Measurements from ENCODE around the gene FSTL3.

Gene FSTL3

DNA sequence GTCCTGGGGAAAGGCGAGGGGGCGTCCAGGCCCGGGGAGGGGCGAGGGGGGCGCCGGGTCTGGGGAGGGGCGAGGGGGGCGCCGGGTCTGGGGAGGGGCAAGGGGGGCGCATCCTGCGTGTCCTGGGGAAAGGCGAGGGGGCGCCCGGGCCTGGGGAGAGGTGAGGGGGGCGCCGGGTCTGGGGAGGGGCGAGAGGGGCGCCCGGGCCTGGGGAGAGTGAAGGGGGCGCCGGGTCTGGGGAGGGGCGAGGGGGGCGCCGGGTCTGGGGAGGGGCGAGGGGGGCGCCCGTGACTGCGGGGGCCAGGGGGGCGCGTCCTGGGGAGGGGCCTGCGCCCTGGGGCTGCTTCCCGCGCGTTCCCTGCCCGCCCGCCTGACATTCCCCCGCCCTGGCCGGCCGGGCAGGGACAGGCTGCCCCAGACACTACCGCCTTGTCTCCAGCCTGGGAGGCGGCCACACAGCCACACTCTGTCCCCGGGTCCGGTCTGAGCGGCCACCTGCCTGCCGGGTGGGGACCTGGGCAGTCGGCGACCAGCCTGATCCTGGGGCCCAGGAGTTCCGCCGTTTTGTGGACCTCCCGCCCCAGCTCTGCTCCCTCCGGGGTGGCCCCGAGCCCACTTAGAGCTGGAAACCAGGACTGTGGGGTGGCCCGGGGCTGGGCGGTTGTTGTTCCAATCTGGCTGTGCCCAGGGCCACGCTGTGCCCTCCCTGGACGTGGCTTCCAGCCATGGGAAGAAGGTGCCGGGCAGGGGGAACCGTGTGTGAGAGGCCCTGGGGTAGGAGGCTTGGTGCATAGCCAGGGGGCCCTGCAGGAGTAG, 44.4 kb downstream of the FSTL3 start:
- in situ Hi-C loops (cut with HindIII; ENCODE audit: low sequenced_read_pairs), result no loop called here
- no peak for DNase-seq (ENCODE audit: low read depth, low spot score)
- H3K4me3 ChIP-seq (ENCODE audit: low read depth, low read length), result no peak overlapping the region

GRCh38 chr19:722553-723101, 46.4 kb downstream of the FSTL3 start:
- no peak overlapping the region for H3K4me3 ChIP-seq (ENCODE audit: low read depth, low read length)
- in situ Hi-C loops (cut with HindIII; ENCODE audit: low sequenced_read_pairs), result no loop called here
- no peak for DNase-seq (ENCODE audit: low read depth, low spot score)
- TF ChIP-seq CTCF (IDR thresholded peaks at IDR 0.05; ENCODE audit: low read depth, low read length), result no peak

More for the DNA sequence above, 44.4 kb downstream of the FSTL3 start:
- no peak for TF ChIP-seq CTCF (IDR thresholded peaks at IDR 0.05; ENCODE audit: low read depth, low read length)

GRCh38 chr19:723247-723646, 47.1 kb downstream of the FSTL3 start:
- DNase-seq (ENCODE audit: low read depth, low spot score), result no peak
- in situ Hi-C loops (cut with HindIII; ENCODE audit: low sequenced_read_pairs), result no loop called here
- TF ChIP-seq CTCF (IDR thresholded peaks at IDR 0.05; ENCODE audit: low read depth, low read length), result no peak
- H3K4me3 ChIP-seq (ENCODE audit: low read depth, low read length), result no peak overlapping the region

- H3K4me3 ChIP-seq (ENCODE audit: low read depth, low read length), result no peak overlapping the region
- no peak for TF ChIP-seq CTCF (IDR thresholded peaks at IDR 0.05; ENCODE audit: low read depth, low read length)
- DNase-seq (ENCODE audit: low read depth, low spot score), result no peak
- in situ Hi-C loops (cut with HindIII; ENCODE audit: low sequenced_read_pairs), result no loop called here
Measured at GRCh38 chr19:723714-724113, 47.5 kb downstream of the FSTL3 start.

GRCh38 chr19:725461-726089, 49.4 kb downstream of the FSTL3 start:
- no peak for DNase-seq (ENCODE audit: low read depth, low spot score)
- H3K4me3 ChIP-seq (ENCODE audit: low read depth, low read length), result no peak overlapping the region
- in situ Hi-C loops (cut with HindIII; ENCODE audit: low sequenced_read_pairs), result no loop called here
- no peak for TF ChIP-seq CTCF (IDR thresholded peaks at IDR 0.05; ENCODE audit: low read depth, low read length)

DNA sequence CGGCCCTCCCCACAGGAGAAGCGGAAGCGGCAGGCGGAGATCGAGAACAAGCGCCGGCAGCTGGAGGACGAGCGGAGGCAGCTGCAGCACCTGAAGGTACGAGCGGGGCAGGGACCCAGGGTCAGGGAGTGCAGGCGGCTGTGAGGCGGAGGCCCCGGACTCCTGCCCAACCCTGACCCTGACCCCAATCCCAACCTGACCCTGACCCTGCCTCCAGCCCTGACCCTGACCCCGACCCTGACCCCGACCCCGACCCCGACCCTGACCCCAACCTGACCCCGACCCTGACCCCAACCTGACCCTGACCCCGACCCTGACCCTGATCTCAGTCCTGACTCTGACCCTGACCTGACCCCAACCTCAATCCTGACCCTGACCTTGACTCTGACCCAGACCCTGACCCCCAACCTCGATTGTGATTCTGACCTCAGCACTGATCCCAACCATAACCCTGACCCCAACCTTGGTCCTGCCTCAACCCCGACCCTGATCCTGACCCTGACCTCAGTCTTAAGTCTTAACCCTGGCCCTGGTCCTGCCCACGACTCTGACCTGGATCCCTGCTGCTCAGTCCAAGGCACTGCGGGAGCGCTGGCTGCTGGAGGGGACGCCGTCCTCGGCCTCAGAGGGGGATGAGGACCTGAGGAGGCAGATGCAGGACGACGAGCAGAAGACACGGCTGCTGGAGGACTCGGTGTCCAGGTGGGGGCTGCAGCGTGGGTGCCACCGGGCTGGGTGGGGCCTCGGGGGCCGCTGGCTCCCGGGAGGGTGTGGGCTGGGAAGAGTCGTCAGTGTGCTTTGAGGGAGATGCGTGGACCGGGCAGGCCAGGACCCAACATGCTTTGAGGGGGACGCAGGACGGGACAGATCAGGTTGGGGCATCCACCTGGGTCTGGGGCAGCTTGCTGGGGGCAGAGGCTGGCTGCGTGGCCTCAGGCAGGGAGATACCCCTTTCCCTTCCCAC, 51.1 kb downstream of the FSTL3 start:
- TF ChIP-seq CTCF (IDR thresholded peaks at IDR 0.05; ENCODE audit: low read depth, low read length), result no peak

More for the DNA sequence above, 51.1 kb downstream of the FSTL3 start:
- in situ Hi-C loops (cut with HindIII; ENCODE audit: low sequenced_read_pairs), result no loop called here
- no peak overlapping the region for H3K4me3 ChIP-seq (ENCODE audit: low read depth, low read length)
- DNase-seq (ENCODE audit: low read depth, low spot score), result no peak
